Adrenal gland (tissue), 5 donors: ENCODE measurements around the gene ATOH7.

Source experiments
- POLR2A ChIP-seq, 2 donors: fragments of 450-650 bp; IDR thresholded peaks; one replicate each; pipeline ENCODE4 v1.6.1; 2017; ENCODE audit warnings: antibody characterized with exemption in 2 of 2, mild to moderate bottlenecking in 2 of 2, moderate library complexity in 1 of 2
- TF ChIP-seq, protein P1 (sequence below), 6 experiments: fragments of 450-650 bp in 4 of 6; fragments of 200-600 bp in 2 of 6; sonication (generic) in 1 of 6; IDR thresholded peaks; 1 replicate in 5 of 6; 2 replicates in 1 of 6; pipeline versions ENCODE4 v1.5.1 to v1.8.0; 2016 to 2021; ENCODE audit warnings: antibody characterized with exemption in 6 of 6, mild to moderate bottlenecking in 2 of 6, moderate library complexity in 1 of 6
- donor health status: DM: no; HTN: no; CAD: no.

DNA sequence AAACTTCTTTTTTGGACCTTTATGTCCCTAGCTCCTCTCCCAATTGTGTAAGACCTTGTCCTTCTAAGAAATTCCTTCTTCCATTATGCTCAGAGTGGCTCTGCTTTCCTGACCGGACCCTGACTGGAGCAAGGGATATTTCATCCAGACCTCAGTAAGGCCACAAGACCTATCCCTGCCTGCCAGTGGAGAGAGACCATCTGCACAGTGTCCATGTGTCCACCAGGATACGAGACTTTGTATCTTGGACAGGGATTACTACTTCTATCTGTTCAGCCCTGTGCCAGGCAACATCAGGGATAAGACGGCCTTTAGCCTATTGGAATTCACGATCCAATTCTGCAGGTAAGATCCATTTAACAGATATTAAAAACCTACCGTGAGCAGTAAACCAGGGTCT lies 7.2 kb upstream of the ATOH7 start:
- TF ChIP-seq, protein P1, sequence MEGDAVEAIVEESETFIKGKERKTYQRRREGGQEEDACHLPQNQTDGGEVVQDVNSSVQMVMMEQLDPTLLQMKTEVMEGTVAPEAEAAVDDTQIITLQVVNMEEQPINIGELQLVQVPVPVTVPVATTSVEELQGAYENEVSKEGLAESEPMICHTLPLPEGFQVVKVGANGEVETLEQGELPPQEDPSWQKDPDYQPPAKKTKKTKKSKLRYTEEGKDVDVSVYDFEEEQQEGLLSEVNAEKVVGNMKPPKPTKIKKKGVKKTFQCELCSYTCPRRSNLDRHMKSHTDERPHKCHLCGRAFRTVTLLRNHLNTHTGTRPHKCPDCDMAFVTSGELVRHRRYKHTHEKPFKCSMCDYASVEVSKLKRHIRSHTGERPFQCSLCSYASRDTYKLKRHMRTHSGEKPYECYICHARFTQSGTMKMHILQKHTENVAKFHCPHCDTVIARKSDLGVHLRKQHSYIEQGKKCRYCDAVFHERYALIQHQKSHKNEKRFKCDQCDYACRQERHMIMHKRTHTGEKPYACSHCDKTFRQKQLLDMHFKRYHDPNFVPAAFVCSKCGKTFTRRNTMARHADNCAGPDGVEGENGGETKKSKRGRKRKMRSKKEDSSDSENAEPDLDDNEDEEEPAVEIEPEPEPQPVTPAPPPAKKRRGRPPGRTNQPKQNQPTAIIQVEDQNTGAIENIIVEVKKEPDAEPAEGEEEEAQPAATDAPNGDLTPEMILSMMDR (IDR thresholded peaks at IDR 0.05) = no peak
- no peak for TF ChIP-seq POLR2A (IDR thresholded peaks at IDR 0.05)
